A549 (cell line): ENCODE data around the gene SAMD10. TPM values are rescaled to one million over a fixed set of nuclear protein-coding genes. Genes with fewer than 3 reads are reported as not detected.
"Not testable (repeated sequence)": the region's sequence is repeated elsewhere in the genome, so short reads cannot be mapped to it uniquely, and the experiment has no call there.

Experiments
- ATAC-seq, 2 experiments: fragments of 200-7000 bp in 1 of 2; fragments of >200 bp in 1 of 2; cut with Nextera tagmentation in 1 of 2; cut with Tn5 transposase in 1 of 2; 3 replicates each; pipeline versions ENCODE4 v1.8.0 to v1.9.1; 2018 to 2020; ENCODE audit warnings: mild to moderate bottlenecking in 1 of 2, moderate library complexity in 1 of 2
- CTCF ChIA-PET: fragments of 300-600 bp; sonication (Branson Sonifier 250); formaldehyde crosslinking; extraction: SDS; loops from one replicate; lab custom pipeline; 2021; ENCODE audit warnings: antibody characterized with exemption, inconsistent platforms; lab: Yijun Ruan, JAX
- POLR2A ChIA-PET: fragments of 350-600 bp; formaldehyde crosslinking; extraction: SDS; loops from one replicate; lab custom pipeline; 2021; ENCODE audit warnings: antibody characterized with exemption, inconsistent platforms; lab: Yijun Ruan, JAX
- DNase-seq, 2 experiments: peaks; one replicate each; pipeline versions ENCODE4 v3.0.0 to v3.0.0-alpha.2; 2011 to 2016; ENCODE audit warnings: low read depth in 1 of 2, low spot score in 1 of 2
- FAIRE-seq: peaks from 2 replicates; lab custom pipeline; 2011; peaks lifted over from hg19 to GRCh38; lab: Jason Lieb, UNC
- H3K27ac ChIP-seq, 2 experiments: fragments of >200 bp; sonication (Bioruptor Twin); formaldehyde crosslinking; 3 replicates each; pipeline ENCODE4 v1.5.1; 2016 to 2017
- H3K4me1 ChIP-seq: fragments of >200 bp; sonication (Bioruptor Twin); formaldehyde crosslinking; 3 replicates; pipeline ENCODE4 v1.6.1; 2016
- H3K4me2 ChIP-seq: fragments of >200 bp; sonication (Bioruptor Twin); formaldehyde crosslinking; 3 replicates; pipeline ENCODE4 v1.6.1; 2016
- H3K4me3 ChIP-seq: fragments of >200 bp; sonication (Bioruptor Twin); formaldehyde crosslinking; 3 replicates; pipeline ENCODE4 v1.5.1; 2016
- H3K9me3 ChIP-seq: fragments of >200 bp; sonication (Bioruptor Twin); formaldehyde crosslinking; 3 replicates; pipeline ENCODE4 v1.6.1; 2016
- CBX8 ChIP-seq: fragments of 200-600 bp; sonication (generic); IDR thresholded peaks from 2 replicates; pipeline ENCODE4 v1.6.1; 2016
- CEBPB ChIP-seq, 2 experiments: fragments of >200 bp in 1 of 2; sonication (Bioruptor Twin) in 1 of 2; formaldehyde crosslinking in 1 of 2; IDR thresholded peaks; 2 replicates each; pipeline ENCODE4 v1.6.1; 2012 to 2016
- CHD2 ChIP-seq: fragments of 150-350 bp; IDR thresholded peaks from 2 replicates; pipeline ENCODE4 v1.6.1; 2014; ENCODE audit warnings: low read length; ENCODE audit not compliant: partially characterized antibody
- EHF ChIP-seq: fragments of 250-450 bp; sonication (Bioruptor Pico); IDR thresholded peaks from 2 replicates; pipeline ENCODE4 v1.5.0; 2020; ENCODE audit warnings: mild to moderate bottlenecking
- EHMT2 ChIP-seq: fragments of 200-600 bp; sonication (generic); IDR thresholded peaks from 2 replicates; pipeline ENCODE4 v1.6.1; 2016; ENCODE audit warnings: antibody characterized with exemption, low read depth, mild to moderate bottlenecking, moderate library complexity
- ESRRA ChIP-seq: fragments of 150-350 bp; IDR thresholded peaks from 2 replicates; pipeline ENCODE4 v1.6.1; 2014; ENCODE audit warnings: mild to moderate bottlenecking, low read length, borderline replicate concordance
- FOSL2 ChIP-seq, 2 experiments: fragments of 450-650 bp in 1 of 2; fragments of >200 bp in 1 of 2; sonication (Bioruptor Twin) in 1 of 2; formaldehyde crosslinking; IDR thresholded peaks; 2 replicates each; pipeline versions ENCODE4 v1.5.0 to v1.6.1; 2016 to 2020; ENCODE audit warnings: mild to moderate bottlenecking in 1 of 2, moderate library complexity in 1 of 2
- FOXS1 ChIP-seq: fragments of 250-450 bp; sonication (Bioruptor Pico); IDR thresholded peaks from 2 replicates; pipeline ENCODE4 v1.5.0; 2020; ENCODE audit warnings: mild to moderate bottlenecking, moderate library complexity
- HOXB5 ChIP-seq: fragments of 250-450 bp; sonication (Bioruptor Pico); IDR thresholded peaks from 2 replicates; pipeline ENCODE4 v1.5.0; 2020; ENCODE audit warnings: mild to moderate bottlenecking, moderate library complexity
- JUN ChIP-seq, 2 experiments: fragments of >200 bp; sonication (Bioruptor Twin); formaldehyde crosslinking; IDR thresholded peaks; 2 replicates in 1 of 2; 3 replicates in 1 of 2; pipeline ENCODE4 v1.6.1; 2016 to 2017
- KDM5A ChIP-seq: fragments of 200-600 bp; sonication (generic); IDR thresholded peaks from 2 replicates; pipeline ENCODE4 v1.6.1; 2016; ENCODE audit warnings: antibody characterized with exemption, mild to moderate bottlenecking
- MAFK ChIP-seq: fragments of 450-650 bp; IDR thresholded peaks from 2 replicates; pipeline ENCODE4 v1.6.1; 2014; ENCODE audit not compliant: partially characterized antibody
- MAZ ChIP-seq: fragments of 150-350 bp; IDR thresholded peaks from 2 replicates; pipeline ENCODE4 v1.6.1; 2014; ENCODE audit warnings: antibody characterized with exemption, low read depth, low read length, borderline replicate concordance
- POLR2A ChIP-seq: IDR thresholded peaks from 2 replicates; pipeline ENCODE4 v1.6.1; 2012; ENCODE audit warnings: mild to moderate bottlenecking, low read length
- RFX5 ChIP-seq: fragments of 450-650 bp; IDR thresholded peaks from 2 replicates; pipeline ENCODE4 v1.7.1; 2014; ENCODE audit warnings: antibody characterized with exemption, mild to moderate bottlenecking, moderate library complexity
- SREBF2 ChIP-seq: fragments of 450-650 bp; IDR thresholded peaks from 2 replicates; pipeline ENCODE4 v1.6.1; 2014; ENCODE audit warnings: mild to moderate bottlenecking, moderate library complexity
- TP53 ChIP-seq: fragments of 250-450 bp; sonication (Bioruptor Pico); IDR thresholded peaks from 2 replicates; pipeline ENCODE4 v1.5.0; 2021; ENCODE audit warnings: mild to moderate bottlenecking, moderate library complexity
- ZFP36 ChIP-seq: fragments of 450-650 bp; IDR thresholded peaks from 2 replicates; pipeline ENCODE4 v1.6.1; 2014; ENCODE audit warnings: borderline replicate concordance; ENCODE audit not compliant: partially characterized antibody
- ZSCAN20 ChIP-seq: fragments of 250-450 bp; sonication (Bioruptor Pico); IDR thresholded peaks from 2 replicates; pipeline ENCODE4 v1.8.0; 2022; ENCODE audit warnings: mild to moderate bottlenecking, moderate library complexity
- WGBS: methylation state at CpG from one replicate; pipeline ENCODE4 v1.1.6; 2017; ENCODE audit errors: missing lambda C conversion rate; 5-methylcytosine and 5-hydroxymethylcytosine counted together
- polyA plus RNA-seq, 4 experiments: library from polyadenylated mRNA; depleted of rRNA in 3 of 4; stranded (reverse); fragments of >200 nt; fragmentation: RNase III in 1 of 4; extraction: RNeasy Plus Mini Kit Qiagen cat#74134 plus additional on column Dnase treatment in 1 of 4; gene quantifications; 2 replicates in 3 of 4; 3 replicates in 1 of 4; pipeline ENCODE4 v1.2.3, GENCODE V29; 2011 to 2017
- TF ChIP-seq, protein P1 (sequence below): fragments of 250-450 bp; sonication (Bioruptor Pico); IDR thresholded peaks from 2 replicates; pipeline ENCODE4 v1.5.0; 2021; ENCODE audit warnings: mild to moderate bottlenecking, moderate library complexity, borderline replicate concordance
- TF ChIP-seq, protein P2 (sequence below): fragments of 150-350 bp; IDR thresholded peaks from 2 replicates; pipeline ENCODE4 v1.6.1; 2014; ENCODE audit warnings: low read depth, mild to moderate bottlenecking, low read length
- TF ChIP-seq, protein P3 (sequence below): IDR thresholded peaks from 2 replicates; pipeline ENCODE4 v1.6.1; 2012
- TF ChIP-seq, protein P4 (sequence below): IDR thresholded peaks from 2 replicates; pipeline ENCODE4 v1.6.1; 2012; ENCODE audit warnings: low read depth, borderline replicate concordance

SAMD10 gene
- polyA plus RNA-seq, 2 of the 4 experiments (the other 2 are of a cell fraction): not detected

DNA sequence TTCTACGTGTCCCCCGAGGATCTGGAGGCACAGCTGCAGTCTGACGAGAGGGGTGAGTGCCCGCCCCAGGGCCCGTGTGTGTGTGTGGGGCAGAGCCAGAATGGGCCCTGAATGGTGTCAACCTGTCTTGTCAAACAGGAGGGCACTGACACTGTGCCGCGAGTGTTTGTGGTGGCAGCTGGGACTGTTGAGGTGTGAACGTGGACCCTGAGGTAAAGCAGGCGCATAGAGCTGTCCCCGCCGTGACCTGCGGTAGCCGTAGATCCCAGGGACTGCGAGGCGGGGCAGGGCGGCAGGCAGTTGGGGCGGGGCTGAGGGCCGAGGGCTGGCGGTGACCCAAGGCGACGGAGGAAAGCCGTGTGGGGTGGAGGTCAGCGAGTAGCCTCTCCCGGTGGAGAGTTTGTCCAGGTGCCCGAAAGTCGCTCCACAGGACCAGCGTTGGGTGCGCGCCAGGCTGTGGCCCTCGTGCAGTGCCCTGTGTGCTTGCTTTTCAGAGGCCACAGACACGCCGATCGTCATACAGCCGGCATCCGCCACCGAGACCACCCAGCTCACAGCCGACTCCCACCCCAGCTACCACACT is 48.4 kb downstream of the SAMD10 start:
- 95% methylated on average over 37 of the region's 37 CpGs for WGBS
- Histone ChIP-seq H3K4me1 (no peaks in the 10 kb centered on the region), H3K4me3 (no peak overlapping the region), H3K9me3 (no peaks in the 10 kb centered on the region), H3K4me2 (no peak overlapping the region), H3K27ac (no peak overlapping the region)
- ChIA-PET CTCF (interaction anchor here (1.0 to 1.3 kb wide), 3 partner anchors 14 to 50 kb away, joined by 3 to 4 read pairs (median 3); partner anchors contain the start of gene PRPF6), POLR2A (no interaction called here)
- FAIRE-seq: no peak
- DNase-seq: no peak
- no peak for ATAC-seq
- TF ChIP-seq, protein P1, sequence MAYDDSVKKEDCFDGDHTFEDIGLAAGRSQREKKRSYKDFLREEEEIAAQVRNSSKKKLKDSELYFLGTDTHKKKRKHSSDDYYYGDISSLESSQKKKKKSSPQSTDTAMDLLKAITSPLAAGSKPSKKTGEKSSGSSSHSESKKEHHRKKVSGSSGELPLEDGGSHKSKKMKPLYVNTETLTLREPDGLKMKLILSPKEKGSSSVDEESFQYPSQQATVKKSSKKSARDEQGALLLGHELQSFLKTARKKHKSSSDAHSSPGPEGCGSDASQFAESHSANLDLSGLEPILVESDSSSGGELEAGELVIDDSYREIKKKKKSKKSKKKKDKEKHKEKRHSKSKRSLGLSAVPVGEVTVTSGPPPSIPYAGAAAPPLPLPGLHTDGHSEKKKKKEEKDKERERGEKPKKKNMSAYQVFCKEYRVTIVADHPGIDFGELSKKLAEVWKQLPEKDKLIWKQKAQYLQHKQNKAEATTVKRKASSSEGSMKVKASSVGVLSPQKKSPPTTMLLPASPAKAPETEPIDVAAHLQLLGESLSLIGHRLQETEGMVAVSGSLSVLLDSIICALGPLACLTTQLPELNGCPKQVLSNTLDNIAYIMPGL: no peak
- TF ChIP-seq SREBF2 (no peak), HOXB5 (CRISPR knock-in tag) (no peak), RFX5 (no peak)

DNA sequence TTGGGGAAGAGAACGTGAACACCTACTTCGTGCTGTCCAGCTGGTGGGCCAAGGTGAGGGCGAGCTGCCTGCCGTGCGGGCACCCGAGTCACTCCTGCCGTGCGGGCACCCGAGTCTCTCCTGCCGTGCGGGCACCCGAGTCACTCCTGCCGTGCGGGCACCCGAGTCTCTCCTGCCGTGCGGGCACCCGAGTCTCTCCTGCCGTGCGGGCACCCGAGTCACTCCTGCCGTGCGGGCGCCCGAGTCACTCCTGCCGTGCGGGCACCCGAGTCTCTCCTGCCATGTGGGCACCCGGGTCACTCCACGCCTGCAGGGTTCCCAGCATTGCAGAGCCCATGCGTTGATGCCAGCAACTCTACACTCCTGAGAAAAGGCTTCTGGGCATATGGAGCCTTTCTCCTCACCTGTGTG is 50.0 kb downstream of the SAMD10 start:
- H3K4me1 ChIP-seq, H3K9me3 ChIP-seq, ATAC-seq, H3K27ac ChIP-seq, H3K4me3 ChIP-seq, FAIRE-seq, POLR2A ChIA-PET, DNase-seq, H3K4me2 ChIP-seq: not testable (repeated sequence)
- CTCF ChIA-PET: interaction anchor here (1.0 to 1.3 kb wide), 2 partner anchors 12 to 51 kb away, joined by 3 to 4 read pairs; partner anchors contain the start of gene PRPF6
- 94% methylated on average over 25 of the region's 31 CpGs for WGBS

DNA sequence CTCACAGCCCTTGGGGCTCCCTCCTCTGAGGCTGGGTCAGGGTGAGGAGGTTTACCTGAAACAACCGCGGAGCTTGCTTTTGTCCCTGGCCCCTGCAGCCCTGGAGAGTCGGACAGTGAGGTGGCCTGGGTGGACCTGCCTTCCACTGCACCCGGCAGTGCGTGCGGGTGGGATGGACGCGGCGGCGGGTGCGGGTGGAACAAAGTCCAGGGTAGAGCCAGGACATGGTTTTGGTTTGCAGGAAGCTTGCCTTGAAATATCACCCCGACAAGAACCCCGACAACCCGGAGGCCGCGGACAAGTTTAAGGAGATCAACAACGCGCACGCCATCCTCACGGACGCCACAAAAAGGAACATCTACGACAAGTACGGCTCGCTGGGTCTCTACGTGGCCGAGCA is 50.4 kb downstream of the SAMD10 start:
- Histone ChIP-seq H3K4me1 (no peaks in the 10 kb centered on the region), H3K27ac (no peak overlapping the region), H3K9me3 (no peaks in the 10 kb centered on the region), H3K4me3 (no peak overlapping the region), H3K4me2 (no peak overlapping the region)
- no peak for ATAC-seq
- POLR2A ChIA-PET: no interaction called here
- CTCF ChIA-PET: interaction anchor here (1.0 kb wide), 1 partner anchor 11 kb away, joined by 3 read pairs; no protein-coding TSS in a partner anchor
- 95% methylated on average over 18 of the region's 26 CpGs for WGBS
- no peak for FAIRE-seq
- no peak for TF ChIP-seq EHMT2
- no peak for TF ChIP-seq TP53 (CRISPR knock-in tag)
- TF ChIP-seq ESRRA: no peak
- no peak for TF ChIP-seq ZSCAN20
- TF ChIP-seq, protein P2, sequence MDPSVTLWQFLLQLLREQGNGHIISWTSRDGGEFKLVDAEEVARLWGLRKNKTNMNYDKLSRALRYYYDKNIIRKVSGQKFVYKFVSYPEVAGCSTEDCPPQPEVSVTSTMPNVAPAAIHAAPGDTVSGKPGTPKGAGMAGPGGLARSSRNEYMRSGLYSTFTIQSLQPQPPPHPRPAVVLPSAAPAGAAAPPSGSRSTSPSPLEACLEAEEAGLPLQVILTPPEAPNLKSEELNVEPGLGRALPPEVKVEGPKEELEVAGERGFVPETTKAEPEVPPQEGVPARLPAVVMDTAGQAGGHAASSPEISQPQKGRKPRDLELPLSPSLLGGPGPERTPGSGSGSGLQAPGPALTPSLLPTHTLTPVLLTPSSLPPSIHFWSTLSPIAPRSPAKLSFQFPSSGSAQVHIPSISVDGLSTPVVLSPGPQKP: no peak
- TF ChIP-seq, protein P3, sequence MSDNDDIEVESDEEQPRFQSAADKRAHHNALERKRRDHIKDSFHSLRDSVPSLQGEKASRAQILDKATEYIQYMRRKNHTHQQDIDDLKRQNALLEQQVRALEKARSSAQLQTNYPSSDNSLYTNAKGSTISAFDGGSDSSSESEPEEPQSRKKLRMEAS: no peak
- no peak for TF ChIP-seq CBX8
- TF ChIP-seq FOXS1: no peak
- no peak for TF ChIP-seq KDM5A
- TF ChIP-seq EHF (CRISPR knock-in tag): no peak
- no peak for TF ChIP-seq MAFK
- TF ChIP-seq ZFP36: no peak
- TF ChIP-seq POLR2A: no peak
- no peak for TF ChIP-seq FOSL2 (IDR thresholded peaks at IDR 0.05)
- no peak for TF ChIP-seq FOSL2 (CRISPR knock-in tag; IDR thresholded peaks at IDR 0.05)
- no peak for TF ChIP-seq CEBPB (IDR thresholded peaks at IDR 0.05)
- TF ChIP-seq CHD2: no peak
- TF ChIP-seq, protein P1: no peak
- TF ChIP-seq, protein P4, sequence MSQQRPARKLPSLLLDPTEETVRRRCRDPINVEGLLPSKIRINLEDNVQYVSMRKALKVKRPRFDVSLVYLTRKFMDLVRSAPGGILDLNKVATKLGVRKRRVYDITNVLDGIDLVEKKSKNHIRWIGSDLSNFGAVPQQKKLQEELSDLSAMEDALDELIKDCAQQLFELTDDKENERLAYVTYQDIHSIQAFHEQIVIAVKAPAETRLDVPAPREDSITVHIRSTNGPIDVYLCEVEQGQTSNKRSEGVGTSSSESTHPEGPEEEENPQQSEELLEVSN: no peak
- TF ChIP-seq JUN (IDR thresholded peaks at IDR 0.05): no peak
- TF ChIP-seq MAZ: no peak
- no peak for DNase-seq
